ENCODE results near the gene MGAT4B. TPM values are rescaled to one million over a fixed set of nuclear protein-coding genes. Genes with fewer than 3 reads are reported as not detected.

The MGAT4B gene
- total RNA-seq, 1 experiment from 2014 or later, result 151 TPM

GRCh38 chr5:179827680-179828079, 21.0 kb upstream of the MGAT4B start:
- Mint-ChIP-seq H3K4me1 (peaks cover 30% of the 10 kb centered on the region), H3K9me3 (0 out of 2 replicates have a peak, but pooled peaks cover 4% of the 10 kb centered on the region), H3K4me3 (no peak overlapping the region), H3K27me3 (ENCODE audit: low read depth) (no peaks in the 10 kb centered on the region), H3K27ac (peak overlapping the region; percentile 42), H3K36me3 (peaks cover 84% of the 10 kb centered on the region)
- ChIA-PET POLR2A (interaction anchor here (0.5 kb wide), 1 partner anchor 126 kb away, joined by 5 read pairs; no protein-coding TSS in a partner anchor), CTCF (interaction anchor here (0.9 to 1.6 kb wide), 2 partner anchors 26 to 65 kb away, joined by 4 to 16 read pairs; no protein-coding TSS in a partner anchor)
- no peak for TF ChIP-seq ZNF671 (CRISPR knock-in tag; IDR thresholded peaks at IDR 0.05)
- no peak for TF ChIP-seq AR (CRISPR knock-in tag; IDR thresholded peaks at IDR 0.05)
- TF ChIP-seq TCF7 (CRISPR knock-in tag; IDR thresholded peaks at IDR 0.05; ENCODE audit: low read depth), result no peak
- no peak for TF ChIP-seq USF1 (CRISPR knock-in tag; IDR thresholded peaks at IDR 0.05)
- no peak for TF ChIP-seq MLX (CRISPR knock-in tag; IDR thresholded peaks at IDR 0.05)
- DNase-seq (ENCODE audit: low spot score), result no peak
- peak; percentile 58 for ATAC-seq

- POLR2A ChIA-PET, result no interaction called here
- CTCF ChIA-PET, result no interaction called here
- no peak overlapping the region for H3K27ac Mint-ChIP-seq
- ATAC-seq (no peak), DNase-seq (ENCODE audit: low spot score) (no peak)
- 0 out of 2 replicates have a peak, but pooled peaks cover 4% of the 10 kb centered on the region for H3K9me3 Mint-ChIP-seq
- H3K27me3 Mint-ChIP-seq (ENCODE audit: low read depth), result no peaks in the 10 kb centered on the region
- peaks cover 38% of the 10 kb centered on the region for H3K4me1 Mint-ChIP-seq
- H3K4me3 Mint-ChIP-seq, result no peak overlapping the region
- peaks cover 68% of the 10 kb centered on the region for H3K36me3 Mint-ChIP-seq
- TF ChIP-seq NFYB (CRISPR knock-in tag; conservative IDR thresholded peaks at IDR 0.05; ENCODE audit: low read depth), result no peak
- TF ChIP-seq FOXP4 (CRISPR knock-in tag; IDR thresholded peaks at IDR 0.05), result no peak
- no peak for TF ChIP-seq NR2C2 (CRISPR knock-in tag; IDR thresholded peaks at IDR 0.05)
- no peak for TF ChIP-seq ATF6 (CRISPR knock-in tag; IDR thresholded peaks at IDR 0.05)
- TF ChIP-seq MAX (CRISPR knock-in tag; IDR thresholded peaks at IDR 0.05), result no peak
- no peak for TF ChIP-seq STAT6 (CRISPR knock-in tag; conservative IDR thresholded peaks at IDR 0.05; ENCODE audit: low read depth)
- TF ChIP-seq NR3C1 (CRISPR knock-in tag; conservative IDR thresholded peaks at IDR 0.05; ENCODE audit: low read depth), result no peak
- no peak for TF ChIP-seq ZBTB21 (CRISPR knock-in tag; IDR thresholded peaks at IDR 0.05; ENCODE audit: borderline replicate concordance)
- TF ChIP-seq OVOL2 (CRISPR knock-in tag; IDR thresholded peaks at IDR 0.05; ENCODE audit: borderline replicate concordance), result no peak
- TF ChIP-seq TP53 (CRISPR knock-in tag; IDR thresholded peaks at IDR 0.05), result no peak
- TF ChIP-seq MLX (CRISPR knock-in tag; IDR thresholded peaks at IDR 0.05), result no peak
- TF ChIP-seq ZBTB43 (CRISPR knock-in tag; IDR thresholded peaks at IDR 0.05), result no peak
- TF ChIP-seq TEAD4 (CRISPR knock-in tag; IDR thresholded peaks at IDR 0.05), result no peak
- no peak for TF ChIP-seq USF1 (CRISPR knock-in tag; IDR thresholded peaks at IDR 0.05)
- no peak for TF ChIP-seq ESRRA (CRISPR knock-in tag; IDR thresholded peaks at IDR 0.05; ENCODE audit: borderline replicate concordance)
- TF ChIP-seq ZNF232 (CRISPR knock-in tag; IDR thresholded peaks at IDR 0.05), result no peak
These were observed 19.1 kb upstream of the MGAT4B start for GRCh38 chr5:179825655-179826182.

Measured in WTC11 (cell line).